GM19238 (cell line): Measurements from ENCODE around the gene ZNF775.

Experiments
- DNase-seq: peaks from one replicate; pipeline ENCODE4 v3.0.0; 2011; ENCODE audit warnings: low spot score; ENCODE audit not compliant: insufficient read length

ZNF775 gene

GRCh38 chr7:150378853-150379440, at the start of gene ZNF775:
Gene ZNF775 (plus strand): TSS chr7:150379330. CDS start chr7:150388471, 9,141 bp downstream.
- DNase-seq, result peak; percentile 99

DNA sequence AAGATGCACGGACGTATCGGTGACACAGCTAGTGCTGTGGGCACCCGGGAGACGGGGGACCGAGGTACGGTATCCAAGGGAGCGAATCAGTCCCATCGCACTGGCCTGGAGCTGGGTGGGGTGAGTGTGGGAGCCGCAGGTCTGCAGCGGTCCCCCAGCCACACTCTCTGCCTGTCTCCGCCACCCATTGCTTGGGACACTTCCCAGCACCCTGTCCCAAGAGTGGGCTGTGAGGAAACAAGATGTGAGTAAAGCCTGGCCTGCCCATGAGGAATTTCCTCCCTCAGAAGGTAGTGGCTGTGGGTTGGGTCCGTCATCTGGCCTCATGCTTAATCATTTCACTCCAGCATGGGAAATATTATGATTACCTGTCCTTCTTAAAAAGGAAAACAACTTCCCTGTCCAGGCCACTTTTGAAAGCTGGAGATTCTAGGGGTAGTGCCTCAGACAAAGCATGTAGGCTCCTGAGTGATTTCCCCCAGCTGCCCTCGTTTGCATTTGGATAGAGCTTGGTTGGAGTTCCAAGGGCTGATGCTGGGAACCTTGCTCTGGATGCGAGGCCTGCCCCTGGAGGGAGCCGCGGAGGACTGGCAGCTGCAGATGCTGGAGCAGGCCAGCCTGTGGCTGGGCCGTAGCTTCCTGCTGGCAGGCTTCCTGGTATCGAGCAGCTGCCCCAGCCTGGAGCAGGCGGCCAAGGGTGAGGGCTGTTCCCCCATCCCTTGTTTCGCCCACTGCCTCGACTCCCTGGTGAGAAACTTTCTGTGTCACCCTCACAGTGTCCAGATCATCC, 49.6 kb upstream of the ZNF775 start:
- no peak for DNase-seq

DNA sequence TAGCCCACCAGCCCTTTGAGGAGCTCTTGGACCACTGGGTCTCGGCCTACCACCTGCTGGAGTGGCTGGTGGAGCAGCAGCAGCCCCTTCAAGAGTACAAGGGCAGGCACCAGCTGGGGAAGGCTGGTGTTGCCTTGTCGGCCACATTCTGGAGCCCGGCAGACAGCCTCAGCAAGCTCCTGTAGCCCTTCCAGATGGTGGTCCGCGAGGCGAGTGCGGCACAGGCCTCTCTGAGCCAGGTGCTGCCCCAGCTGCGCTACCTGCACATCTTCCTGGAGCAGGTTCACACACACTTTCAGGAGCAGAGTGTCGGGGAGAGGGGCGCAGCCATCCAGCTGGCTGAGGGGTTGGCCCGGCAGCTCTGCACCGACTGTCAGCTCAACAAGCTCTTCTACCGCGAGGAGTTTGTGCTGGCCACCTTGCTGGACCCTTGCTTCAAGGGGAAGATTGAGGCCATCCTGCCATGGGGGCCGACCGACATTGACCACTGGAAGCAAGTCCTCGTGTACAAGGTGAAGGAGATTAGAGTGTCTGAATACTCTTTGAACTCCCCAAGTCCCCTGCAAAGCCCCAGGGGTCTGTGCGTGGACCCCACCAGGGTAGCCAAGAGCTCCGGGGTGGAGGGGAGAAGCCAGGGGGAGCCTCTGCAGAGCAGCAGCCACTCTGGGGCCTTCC, 48.8 kb upstream of the ZNF775 start:
- DNase-seq, result no peak

DNA sequence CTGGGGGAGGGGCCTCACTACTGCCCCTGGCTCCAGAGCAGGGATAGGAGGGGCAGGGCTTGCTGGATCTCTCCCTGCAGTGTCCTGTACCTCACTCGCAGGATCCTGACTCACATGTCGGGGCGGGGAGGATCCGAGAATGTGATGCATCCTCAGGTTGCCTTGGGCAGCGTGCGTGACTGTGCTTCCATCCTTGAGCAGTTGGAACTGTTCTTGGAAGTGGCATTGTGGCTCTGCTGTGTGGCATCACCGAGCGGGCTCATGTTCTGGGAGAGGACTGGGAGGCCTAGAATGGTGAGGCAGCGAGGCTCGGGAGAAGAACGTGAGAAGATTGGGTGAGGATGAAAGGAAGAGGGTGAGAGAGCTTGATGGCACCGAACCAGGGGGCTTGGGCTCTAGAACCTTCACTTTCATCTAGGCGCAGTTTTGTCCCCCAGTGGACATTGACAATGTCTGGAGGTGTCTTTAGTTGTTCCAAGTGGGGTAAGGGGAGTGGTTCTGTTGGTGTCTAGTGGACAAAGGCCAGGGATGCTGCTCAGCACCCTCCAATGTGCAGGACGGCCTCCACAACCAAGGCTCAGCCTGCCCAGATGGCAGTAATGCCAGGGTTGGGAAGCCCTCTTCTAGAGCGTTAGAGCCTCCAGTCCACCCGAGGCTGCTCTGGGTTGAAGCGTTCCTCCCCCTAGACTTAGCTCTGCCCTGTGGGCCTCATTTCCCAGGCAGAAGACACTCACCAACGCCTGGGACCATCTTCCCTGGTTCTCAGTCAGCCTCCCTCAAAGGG, 46.1 kb upstream of the ZNF775 start:
- DNase-seq, result no peak

GRCh38 chr7:150333659-150334058, 45.5 kb upstream of the ZNF775 start:
- DNase-seq, result no peak

DNA sequence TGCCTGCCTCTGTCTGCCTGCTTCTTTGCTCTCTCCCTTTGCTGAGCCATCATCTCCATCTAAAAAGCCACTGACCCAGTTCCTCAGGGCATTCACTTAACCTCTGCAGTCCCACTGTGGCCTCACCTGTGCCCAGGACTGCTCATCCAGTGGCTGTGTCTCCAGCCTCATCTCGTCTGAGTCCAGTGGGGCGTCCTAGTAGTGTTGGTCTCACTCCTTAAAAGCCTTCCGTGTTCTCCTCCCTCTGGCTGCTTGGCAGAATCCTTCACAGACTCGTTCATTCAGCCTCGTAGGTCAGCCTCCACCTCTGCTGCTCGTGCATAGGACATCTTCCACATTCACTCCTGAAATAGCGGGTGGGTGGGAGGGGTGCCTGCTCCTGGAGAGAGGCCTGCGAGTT, 45.0 kb upstream of the ZNF775 start:
- no peak for DNase-seq

GRCh38 chr7:150335108-150335773, 43.9 kb upstream of the ZNF775 start:
- no peak for DNase-seq

- no peak for DNase-seq
Observed at GRCh38 chr7:150335774-150336112, 43.4 kb upstream of the ZNF775 start.

- DNase-seq, result no peak
Observed at GRCh38 chr7:150336746-150337145, 42.4 kb upstream of the ZNF775 start.

- no peak for DNase-seq
Observed at GRCh38 chr7:150337179-150337578, 42.0 kb upstream of the ZNF775 start.

GRCh38 chr7:150337659-150338081, 41.5 kb upstream of the ZNF775 start:
- DNase-seq, result no peak

- no peak for DNase-seq
Observed at GRCh38 chr7:150338166-150338829, 40.8 kb upstream of the ZNF775 start.

- no peak for DNase-seq
Observed at GRCh38 chr7:150339409-150339809, 39.7 kb upstream of the ZNF775 start.

GRCh38 chr7:150340024-150340749, 38.9 kb upstream of the ZNF775 start:
- DNase-seq, result no peak

DNA sequence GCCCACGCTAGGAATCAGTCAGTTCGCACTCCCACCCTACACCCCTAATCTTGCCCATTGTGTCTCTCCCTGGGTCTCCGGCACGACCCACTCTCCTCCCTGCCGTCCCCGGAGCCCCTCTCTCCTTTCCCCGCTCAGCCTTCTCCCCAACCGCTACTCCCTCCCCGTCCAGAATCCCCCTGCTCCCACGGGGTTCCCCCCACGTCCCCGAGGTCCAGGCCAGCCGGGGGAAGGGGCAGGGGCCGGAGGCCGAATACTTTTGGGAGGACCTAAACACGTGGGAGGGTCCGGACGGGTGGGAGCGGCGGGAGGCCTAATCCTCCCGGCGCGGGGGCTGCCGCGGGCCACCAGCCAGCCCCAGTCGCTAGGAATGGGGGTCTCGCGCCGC, 38.3 kb upstream of the ZNF775 start:
- no peak for DNase-seq

DNA sequence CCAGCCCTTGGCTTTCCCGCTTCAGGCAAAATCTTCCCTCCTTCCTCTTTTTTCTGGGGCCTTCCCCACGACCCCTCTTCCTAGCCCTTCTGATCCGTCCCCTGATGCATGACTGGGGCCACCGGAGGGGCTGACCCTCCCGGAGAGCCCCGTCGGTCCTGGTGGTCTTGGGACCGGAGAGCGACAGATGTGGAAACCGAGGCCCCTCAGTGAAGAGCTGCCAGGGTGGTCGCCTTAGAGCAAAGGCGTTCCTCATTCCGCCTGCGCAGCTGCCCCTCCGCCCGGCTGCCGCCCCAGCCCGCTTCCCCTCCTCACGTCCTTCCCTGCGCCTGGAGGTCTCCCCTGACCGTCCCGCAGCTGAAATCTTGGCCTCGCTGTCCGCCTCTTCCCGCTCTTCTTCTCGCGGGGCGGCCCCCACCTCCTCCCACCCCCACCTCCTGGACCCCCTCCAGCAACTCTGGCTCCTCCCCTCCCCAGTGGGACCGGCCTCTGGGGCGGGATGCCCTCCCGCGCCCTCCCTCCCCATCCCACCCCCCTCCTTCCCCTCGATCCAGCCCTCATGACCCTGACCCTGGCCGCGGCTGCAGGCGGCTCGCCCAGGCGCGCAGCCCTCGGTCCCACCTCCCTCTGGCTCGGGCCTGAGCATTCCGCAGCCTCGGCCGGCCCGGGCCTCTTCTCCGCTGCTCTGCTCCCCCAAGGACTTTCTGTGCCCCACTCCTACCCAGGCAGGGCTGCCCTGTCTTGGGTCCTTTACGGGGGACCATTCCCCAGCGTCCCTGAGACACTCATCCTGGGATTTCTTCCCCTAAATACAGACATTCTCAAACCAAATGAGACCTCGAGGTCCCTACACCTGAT, 37.6 kb upstream of the ZNF775 start, which contains the start of gene RARRES2:
Gene RARRES2 (minus strand): TSS at position 367 of the 858 bp plus-strand sequence. CDS start 1,020 bp downstream, outside the sequence.
- no peak for DNase-seq

DNA sequence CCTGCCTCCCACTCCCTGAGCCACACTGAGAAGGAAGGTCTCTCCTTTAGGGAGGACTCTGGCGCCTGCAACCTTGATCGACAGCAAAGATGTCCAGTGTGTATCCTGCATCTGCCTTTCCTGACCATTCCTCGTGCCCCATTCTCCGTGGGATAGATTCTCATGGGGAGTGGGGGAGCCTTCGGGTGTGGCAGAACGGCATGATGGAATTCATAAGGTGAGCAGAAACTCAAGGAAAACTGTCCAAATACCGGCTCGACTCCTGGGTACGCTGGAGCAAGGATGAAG, 37.1 kb upstream of the ZNF775 start:
- DNase-seq, result no peak

DNA sequence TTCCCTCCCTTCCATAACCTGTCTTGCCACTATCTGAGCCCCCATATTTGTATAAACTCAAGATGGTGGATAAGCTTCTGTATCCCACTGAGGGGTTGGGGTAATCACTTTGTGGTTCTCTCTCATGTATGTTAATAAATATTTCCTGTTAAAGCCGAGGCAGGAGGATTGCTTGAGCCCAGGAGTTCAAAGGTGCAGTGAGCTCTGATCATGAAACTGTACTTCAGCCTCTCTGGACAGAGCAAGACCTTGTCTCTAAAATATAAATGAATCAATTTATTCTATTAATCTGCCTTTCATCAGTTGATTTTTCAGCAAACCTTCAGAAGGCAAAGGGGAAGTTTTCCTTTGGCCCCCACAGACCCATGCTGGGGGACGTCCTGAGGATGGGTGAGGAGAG, 35.9 kb upstream of the ZNF775 start:
- DNase-seq, result no peak

GRCh38 chr7:150344299-150344698, 34.8 kb upstream of the ZNF775 start:
- DNase-seq, result no peak
